ENCODE data around the gene EPS8.

GRCh38 chr12:15629761-15630160 is 159.4 kb downstream of the EPS8 start:
- TF ChIP-seq CTCF (IDR thresholded peaks at IDR 0.05) (no peak), ZFX (IDR thresholded peaks at IDR 0.05; ENCODE audit: borderline replicate concordance) (no peak)

Measured in 22Rv1 (cell line).